Natural killer cell treated with Interleukin-12 subunit alpha and Interleukin-12 subunit beta and Interleukin-15 and Interleukin-18, amount 100 ng/mL, for 72 hours (primary cell): ENCODE measurements around the gene CDH12. TPM values are rescaled to one million over a fixed set of nuclear protein-coding genes. Genes with fewer than 3 reads are reported as not detected.

ENCODE experiments used
- ATAC-seq, 2 donors: fragments of 150-1000 bp; cut with Tn5 transposase in 1 of 2; sonication (Bioruptor Pico), chemical (Tn5 transposase) in 1 of 2; 2 replicates each; pipeline ENCODE4 v1.10.0; 2021
- DNase-seq: peaks from one replicate; pipeline ENCODE4 v3.0.0; 2022; ENCODE audit warnings: low spot score
- H3K27ac Mint-ChIP-seq, 2 donors: 1 replicate in 1 of 2; 2 replicates in 1 of 2; pipeline ENCODE4 v1.8.0; 2022; ENCODE audit warnings: mixed read lengths in 2 of 2, mild to moderate bottlenecking in 1 of 2, moderate library complexity in 1 of 2
- H3K27me3 Mint-ChIP-seq, 2 donors: 1 replicate in 1 of 2; 2 replicates in 1 of 2; pipeline ENCODE4 v1.8.0; 2022; ENCODE audit warnings: mixed read lengths in 2 of 2
- H3K36me3 Mint-ChIP-seq: one replicate; pipeline ENCODE4 v1.8.0; 2022; ENCODE audit warnings: mixed read lengths
- H3K4me1 Mint-ChIP-seq, 2 donors: 1 replicate in 1 of 2; 2 replicates in 1 of 2; pipeline ENCODE4 v1.8.0; 2022; ENCODE audit warnings: low read depth in 2 of 2, mixed read lengths in 2 of 2, mild to moderate bottlenecking in 1 of 2
- H3K4me3 Mint-ChIP-seq: one replicate; pipeline ENCODE4 v1.8.0; 2022; ENCODE audit warnings: mixed read lengths
- H3K9me3 Mint-ChIP-seq: 2 replicates; pipeline ENCODE4 v1.8.0; 2022; ENCODE audit warnings: mixed read lengths
- total RNA-seq, 2 donors: library from RNA; stranded (reverse); gene quantifications; one replicate each; pipeline ENCODE4 v1.2.3, GENCODE V29; 2022

CDH12 gene
- total RNA-seq, 2 donors from 2014 or later, result not detected

DNA sequence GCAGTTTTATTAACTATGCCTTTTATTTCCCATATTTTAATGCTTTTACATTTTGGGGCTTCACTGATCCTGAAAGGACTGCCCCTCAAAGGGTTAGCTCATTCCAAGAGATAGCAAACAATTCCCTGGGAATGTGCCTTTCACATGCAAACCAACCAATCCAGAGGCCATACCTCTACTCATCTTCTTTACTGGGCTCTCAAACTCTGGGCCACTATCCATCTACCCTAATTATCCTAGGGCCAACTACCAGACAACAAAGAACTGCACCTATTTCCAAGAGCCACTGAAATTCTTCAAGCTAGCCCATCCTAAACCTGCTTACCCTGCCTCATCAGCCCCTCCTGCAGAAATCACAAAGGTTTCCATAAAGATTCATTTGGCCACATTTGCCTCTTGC, 364.7 kb downstream of the CDH12 start:
- H3K36me3 Mint-ChIP-seq, result peaks cover 16% of the 10 kb centered on the region
- H3K9me3 Mint-ChIP-seq, result peaks cover 33% of the 10 kb centered on the region
- no peak for ATAC-seq
- H3K27ac Mint-ChIP-seq, result no peak overlapping the region
- no peaks in the 10 kb centered on the region for H3K4me1 Mint-ChIP-seq
- no peaks in the 10 kb centered on the region for H3K27me3 Mint-ChIP-seq
- no peak for DNase-seq
- no peak overlapping the region for H3K4me3 Mint-ChIP-seq

DNA sequence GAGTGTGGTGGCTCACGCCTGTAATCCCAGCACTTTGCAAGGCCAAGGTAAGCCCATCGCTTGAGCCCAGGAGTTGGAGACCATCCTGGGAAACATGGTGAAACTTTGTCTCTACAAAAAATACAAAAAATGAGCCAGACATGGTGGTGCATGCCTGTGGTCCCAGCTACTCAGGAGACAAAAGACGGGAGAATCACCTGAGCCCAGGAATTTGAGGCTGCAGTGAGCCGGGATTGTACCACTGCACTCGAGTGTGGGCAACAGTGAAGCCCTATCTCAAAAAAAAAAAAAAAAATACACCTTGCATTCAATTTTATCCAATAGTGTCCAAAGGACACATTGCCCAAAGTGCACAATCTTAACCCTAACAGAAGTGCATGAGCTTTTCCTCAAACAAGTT, 372.8 kb downstream of the CDH12 start:
- no peak for ATAC-seq
- H3K9me3 Mint-ChIP-seq, result peaks cover 14% of the 10 kb centered on the region
- H3K4me3 Mint-ChIP-seq, result no peak overlapping the region
- H3K36me3 Mint-ChIP-seq, result no peaks in the 10 kb centered on the region
- no peak overlapping the region for H3K27ac Mint-ChIP-seq
- no peak for DNase-seq
- no peaks in the 10 kb centered on the region for H3K27me3 Mint-ChIP-seq
- H3K4me1 Mint-ChIP-seq, result no peaks in the 10 kb centered on the region

DNA sequence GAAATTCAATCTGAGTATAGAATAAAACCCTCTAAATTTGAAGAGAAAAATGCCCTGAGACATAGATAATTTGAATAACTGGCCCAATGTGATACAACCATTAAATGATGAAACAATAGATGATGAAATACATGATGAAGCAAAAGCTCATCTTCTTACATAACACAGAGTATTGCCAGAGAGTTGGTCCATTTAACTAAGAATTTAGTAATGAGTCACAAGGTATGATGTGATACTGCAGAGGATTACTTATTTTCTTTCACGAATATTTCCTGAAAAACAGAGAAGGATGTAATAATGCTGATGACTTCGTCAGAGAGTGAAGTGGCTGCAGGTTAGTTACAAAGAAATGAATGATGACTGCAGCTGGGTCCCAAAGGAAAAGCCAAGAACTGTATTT, 379.3 kb downstream of the CDH12 start:
- DNase-seq, result no peak
- no peak overlapping the region for H3K27ac Mint-ChIP-seq
- peaks cover 28% of the 10 kb centered on the region for H3K9me3 Mint-ChIP-seq
- H3K36me3 Mint-ChIP-seq, result no peaks in the 10 kb centered on the region
- no peaks in the 10 kb centered on the region for H3K27me3 Mint-ChIP-seq
- H3K4me1 Mint-ChIP-seq, result no peaks in the 10 kb centered on the region
- ATAC-seq, result no peak
- H3K4me3 Mint-ChIP-seq, result no peak overlapping the region

DNA sequence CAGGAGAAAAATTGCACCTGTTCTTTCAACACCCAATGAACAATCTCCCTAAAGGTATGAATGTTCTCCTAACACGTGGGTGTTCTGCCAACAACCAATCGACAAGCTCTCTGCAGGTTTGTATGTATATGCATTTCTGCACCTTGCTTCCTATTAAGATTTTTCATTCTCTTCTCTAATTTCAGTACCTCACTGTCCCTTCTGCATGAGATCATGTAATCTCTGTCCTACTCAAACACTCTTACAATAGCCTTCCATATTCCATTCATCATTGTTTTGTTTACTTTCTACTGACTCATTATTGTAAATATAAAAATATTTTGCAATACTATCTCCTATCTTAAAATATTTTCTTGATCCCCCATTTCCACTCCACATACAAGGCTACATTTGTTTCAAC, 382.0 kb downstream of the CDH12 start:
- Mint-ChIP-seq H3K4me3 (no peak overlapping the region), H3K9me3 (peaks cover 32% of the 10 kb centered on the region), H3K4me1 (no peaks in the 10 kb centered on the region), H3K27ac (no peak overlapping the region), H3K36me3 (peaks cover 2% of the 10 kb centered on the region), H3K27me3 (no peaks in the 10 kb centered on the region)
- DNase-seq, result no peak
- no peak for ATAC-seq

DNA sequence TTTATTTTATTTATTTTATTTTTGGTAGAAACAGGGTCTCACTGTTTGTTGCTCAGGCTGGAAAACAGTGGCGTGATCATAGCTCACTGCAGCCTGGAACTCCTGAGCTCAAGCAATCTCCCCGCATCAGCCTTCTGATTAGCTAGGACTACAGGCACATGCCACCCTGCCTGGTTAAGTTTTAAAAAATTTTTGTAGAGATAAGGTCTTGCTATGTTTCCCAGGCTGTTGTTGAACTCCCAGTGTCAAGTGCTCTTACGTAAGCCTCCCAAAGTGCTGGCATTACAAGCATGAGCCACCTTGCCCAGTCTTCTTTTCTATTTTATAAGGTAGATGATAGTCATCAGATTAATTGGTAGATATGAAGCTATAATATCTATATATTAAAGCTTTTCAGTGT, 382.7 kb downstream of the CDH12 start:
- Mint-ChIP-seq H3K4me1 (no peaks in the 10 kb centered on the region), H3K27me3 (no peaks in the 10 kb centered on the region), H3K36me3 (peaks cover 7% of the 10 kb centered on the region), H3K4me3 (no peak overlapping the region), H3K27ac (no peak overlapping the region), H3K9me3 (peaks cover 36% of the 10 kb centered on the region)
- ATAC-seq (no peak), DNase-seq (no peak)

DNA sequence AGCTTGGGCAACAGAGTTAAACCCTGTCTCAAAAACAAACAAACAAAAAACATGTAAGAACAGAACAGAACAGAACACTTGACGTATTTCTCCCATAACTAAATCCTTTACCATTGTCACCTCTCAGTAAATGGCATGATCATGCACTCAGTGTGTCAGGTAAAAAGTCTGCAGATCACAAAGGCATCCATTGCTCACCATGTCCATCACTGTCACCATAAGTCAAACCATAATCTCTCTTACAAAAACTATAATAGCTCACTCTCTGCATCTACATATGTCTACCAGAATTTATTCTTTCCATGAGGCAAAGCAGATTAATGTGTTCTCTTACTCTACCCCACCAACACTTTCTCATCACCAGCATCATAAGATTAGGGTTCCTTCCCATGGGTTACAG, 387.5 kb downstream of the CDH12 start:
- no peak for DNase-seq
- Mint-ChIP-seq H3K4me3 (no peak overlapping the region), H3K9me3 (peaks cover 18% of the 10 kb centered on the region), H3K4me1 (no peaks in the 10 kb centered on the region), H3K27me3 (no peaks in the 10 kb centered on the region), H3K36me3 (peaks cover 13% of the 10 kb centered on the region), H3K27ac (no peak overlapping the region)
- ATAC-seq, result no peak

DNA sequence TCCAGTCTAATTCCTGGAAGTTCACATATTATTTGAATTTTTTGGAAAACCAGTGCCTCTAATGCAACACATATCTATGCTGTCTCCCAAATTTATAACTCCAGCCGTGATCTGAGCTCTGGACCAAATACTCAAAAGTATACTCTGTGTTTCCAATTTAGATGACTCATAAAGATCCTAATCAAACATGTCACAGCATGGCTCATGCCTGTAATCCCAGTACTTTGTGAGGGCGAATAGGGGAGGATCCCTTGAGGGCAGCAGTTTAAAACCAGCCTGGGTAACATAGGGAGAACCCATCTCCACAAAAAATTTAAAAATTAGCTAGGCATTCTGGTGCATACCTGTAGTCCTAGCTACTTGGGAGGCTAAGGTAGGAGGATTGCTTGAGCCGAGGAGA, 388.0 kb downstream of the CDH12 start:
- peaks cover 13% of the 10 kb centered on the region for H3K36me3 Mint-ChIP-seq
- DNase-seq (no peak), ATAC-seq (no peak)
- H3K9me3 Mint-ChIP-seq, result peaks cover 18% of the 10 kb centered on the region
- no peaks in the 10 kb centered on the region for H3K4me1 Mint-ChIP-seq
- H3K4me3 Mint-ChIP-seq, result no peak overlapping the region
- H3K27me3 Mint-ChIP-seq, result no peaks in the 10 kb centered on the region
- H3K27ac Mint-ChIP-seq, result no peak overlapping the region

DNA sequence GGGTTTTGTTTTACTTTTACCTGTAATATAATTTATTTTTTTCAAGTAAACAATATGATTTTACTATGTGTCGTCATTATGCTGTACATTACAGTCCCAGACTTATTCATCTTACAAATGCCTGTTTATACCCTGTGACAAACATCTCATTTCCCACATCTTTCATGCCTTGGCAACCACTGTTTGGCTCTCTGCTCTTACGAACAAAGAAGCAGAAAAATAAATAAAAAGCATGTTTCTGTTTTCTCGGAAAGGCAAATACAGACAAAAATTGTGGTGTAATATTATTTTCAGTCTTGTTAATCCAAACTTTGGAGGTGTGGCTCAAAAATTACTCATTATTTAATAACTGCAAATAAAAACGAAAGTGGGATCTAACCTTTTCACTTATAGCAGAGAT, 393.0 kb downstream of the CDH12 start:
- Mint-ChIP-seq H3K36me3 (peaks cover 11% of the 10 kb centered on the region), H3K9me3 (peaks cover 15% of the 10 kb centered on the region), H3K27ac (no peak overlapping the region)

DNA sequence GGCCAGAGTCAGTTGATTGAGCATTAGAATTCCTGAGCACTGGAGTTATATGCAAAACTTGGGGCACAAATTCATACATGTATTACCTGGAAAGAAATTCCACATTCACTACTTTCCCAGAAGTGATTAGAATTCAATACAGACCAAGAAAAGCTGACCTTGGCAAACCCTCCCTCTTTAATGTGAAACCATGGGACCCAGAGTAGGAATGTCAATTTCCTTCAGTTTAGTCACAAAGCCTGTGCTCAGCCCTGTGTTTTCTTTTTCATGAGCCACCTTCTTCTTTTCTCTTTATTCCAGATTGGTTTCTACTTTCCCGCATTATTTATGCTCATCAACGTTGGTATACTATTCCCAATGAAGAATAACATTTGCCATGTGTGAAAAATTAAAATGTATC, 420.2 kb downstream of the CDH12 start:
- no peaks in the 10 kb centered on the region for H3K27me3 Mint-ChIP-seq
- H3K4me1 Mint-ChIP-seq, result no peaks in the 10 kb centered on the region
- H3K4me3 Mint-ChIP-seq, result no peak overlapping the region
- H3K36me3 Mint-ChIP-seq, result peaks cover 6% of the 10 kb centered on the region
- no peak overlapping the region for H3K27ac Mint-ChIP-seq
- DNase-seq, result no peak
- ATAC-seq, result no peak
- H3K9me3 Mint-ChIP-seq, result peaks cover 19% of the 10 kb centered on the region

More for the DNA sequence above, 393.0 kb downstream of the CDH12 start:
- no peak for ATAC-seq
- Mint-ChIP-seq H3K4me3 (no peak overlapping the region), H3K27me3 (no peaks in the 10 kb centered on the region), H3K4me1 (no peaks in the 10 kb centered on the region)
- no peak for DNase-seq

DNA sequence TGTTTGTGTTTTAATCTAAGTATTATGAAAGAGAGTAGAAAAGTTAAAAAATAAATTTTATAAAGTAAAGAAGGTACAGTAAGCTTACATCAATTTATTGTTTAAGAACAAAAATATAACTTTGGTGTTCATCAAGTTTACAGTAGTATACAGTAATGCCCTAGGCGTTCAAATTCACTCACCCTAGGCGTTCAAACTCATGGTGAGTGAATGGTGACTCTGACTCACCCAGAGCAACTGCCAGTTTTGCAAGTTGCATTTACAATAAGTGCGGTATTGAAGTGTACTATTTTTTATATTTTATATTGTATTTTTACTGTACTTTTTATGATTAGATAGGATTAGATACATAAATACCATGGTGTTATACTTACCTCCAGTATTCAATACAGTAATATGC, 421.3 kb downstream of the CDH12 start:
- H3K36me3 Mint-ChIP-seq, result peaks cover 6% of the 10 kb centered on the region
- H3K27me3 Mint-ChIP-seq, result no peaks in the 10 kb centered on the region
- H3K9me3 Mint-ChIP-seq, result peaks cover 19% of the 10 kb centered on the region
- H3K4me3 Mint-ChIP-seq, result no peak overlapping the region
- no peaks in the 10 kb centered on the region for H3K4me1 Mint-ChIP-seq
- H3K27ac Mint-ChIP-seq, result no peak overlapping the region
- ATAC-seq, result no peak
- DNase-seq, result no peak

DNA sequence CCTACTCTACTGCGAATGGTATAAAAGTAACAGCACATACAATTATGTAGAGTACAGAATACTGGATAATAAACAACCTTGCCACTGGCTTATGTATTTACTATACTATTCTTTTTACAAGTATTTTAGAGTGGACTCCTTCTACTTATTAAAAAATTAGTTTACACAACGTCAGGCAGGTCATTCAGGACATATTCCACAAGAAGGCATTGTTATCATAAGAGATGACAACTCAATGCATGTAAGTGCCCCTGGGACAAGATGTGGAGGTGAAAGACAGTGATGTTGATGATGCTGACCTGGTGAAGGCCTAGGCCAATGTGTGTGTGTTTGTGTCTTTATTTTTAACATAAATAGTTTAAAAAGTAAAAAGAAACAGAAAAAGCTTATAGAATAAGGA, 421.7 kb downstream of the CDH12 start:
- H3K36me3 Mint-ChIP-seq, result peaks cover 6% of the 10 kb centered on the region
- peaks cover 19% of the 10 kb centered on the region for H3K9me3 Mint-ChIP-seq
- ATAC-seq, result no peak
- no peaks in the 10 kb centered on the region for H3K4me1 Mint-ChIP-seq
- no peak for DNase-seq
- H3K27ac Mint-ChIP-seq, result no peak overlapping the region
- H3K27me3 Mint-ChIP-seq, result no peaks in the 10 kb centered on the region
- H3K4me3 Mint-ChIP-seq, result no peak overlapping the region

DNA sequence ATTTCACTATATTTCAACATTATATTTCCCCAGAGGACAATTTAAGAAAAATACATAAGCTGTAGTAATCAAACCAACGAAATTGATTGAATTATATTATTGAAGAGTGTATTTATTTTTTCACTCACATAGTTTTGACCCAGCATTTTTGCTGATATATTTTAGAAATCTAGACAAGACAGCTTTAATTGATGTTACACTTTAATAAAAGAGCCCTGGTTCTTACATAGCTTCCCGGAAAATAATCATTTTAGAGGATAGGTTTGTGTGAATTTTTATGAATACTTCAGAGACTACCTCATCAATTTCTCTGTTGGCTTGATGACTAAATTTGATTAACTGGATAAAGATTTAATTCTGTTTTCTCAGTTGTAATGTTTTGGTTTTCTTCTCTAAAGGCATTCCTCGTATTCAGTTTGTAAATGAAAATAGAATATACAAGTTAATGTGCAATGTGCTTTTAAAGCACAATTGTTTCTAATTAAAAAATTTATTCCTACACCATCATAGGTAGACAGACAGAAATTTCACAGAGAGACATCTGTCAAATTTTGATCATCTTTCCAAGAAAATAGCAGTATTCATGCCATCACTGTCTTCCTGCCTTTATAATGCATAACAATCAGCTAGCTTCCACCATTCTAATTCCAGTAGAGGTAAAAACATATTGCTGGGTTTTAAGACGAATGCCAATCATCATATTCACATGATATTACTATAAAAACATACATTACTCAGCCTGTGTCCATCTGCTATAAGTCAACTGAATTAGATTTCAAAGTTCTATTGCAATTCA, 441.4 kb downstream of the CDH12 start:
- H3K36me3 Mint-ChIP-seq, result no peaks in the 10 kb centered on the region
- ATAC-seq (no peak), DNase-seq (no peak)
- no peak overlapping the region for H3K4me3 Mint-ChIP-seq
- H3K4me1 Mint-ChIP-seq, result no peaks in the 10 kb centered on the region
- peaks cover 27% of the 10 kb centered on the region for H3K9me3 Mint-ChIP-seq
- no peak overlapping the region for H3K27ac Mint-ChIP-seq
- no peaks in the 10 kb centered on the region for H3K27me3 Mint-ChIP-seq

DNA sequence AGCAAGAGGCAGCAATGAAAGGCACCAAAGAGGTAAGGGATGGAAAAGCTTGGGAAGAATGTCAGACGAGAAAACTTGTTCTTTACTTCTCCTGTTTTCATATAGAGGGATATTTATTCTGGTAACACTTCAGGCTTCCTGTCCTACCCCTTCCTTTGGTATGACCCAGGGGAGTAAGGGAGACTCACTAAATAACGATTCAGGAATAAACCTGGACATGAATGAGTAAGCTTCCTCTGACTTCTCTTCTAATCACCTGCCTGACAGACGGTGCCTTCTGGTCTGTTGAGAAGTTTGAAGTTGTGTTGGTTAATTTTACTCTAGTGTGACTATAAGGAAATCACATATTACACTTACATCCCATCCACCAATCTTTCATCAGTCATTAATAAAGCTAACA, 461.2 kb downstream of the CDH12 start:
- Mint-ChIP-seq H3K27ac (no peak overlapping the region), H3K36me3 (no peaks in the 10 kb centered on the region), H3K4me3 (no peak overlapping the region), H3K9me3 (peaks cover 27% of the 10 kb centered on the region), H3K4me1 (no peaks in the 10 kb centered on the region), H3K27me3 (no peaks in the 10 kb centered on the region)
- ATAC-seq, result no peak
- no peak for DNase-seq

DNA sequence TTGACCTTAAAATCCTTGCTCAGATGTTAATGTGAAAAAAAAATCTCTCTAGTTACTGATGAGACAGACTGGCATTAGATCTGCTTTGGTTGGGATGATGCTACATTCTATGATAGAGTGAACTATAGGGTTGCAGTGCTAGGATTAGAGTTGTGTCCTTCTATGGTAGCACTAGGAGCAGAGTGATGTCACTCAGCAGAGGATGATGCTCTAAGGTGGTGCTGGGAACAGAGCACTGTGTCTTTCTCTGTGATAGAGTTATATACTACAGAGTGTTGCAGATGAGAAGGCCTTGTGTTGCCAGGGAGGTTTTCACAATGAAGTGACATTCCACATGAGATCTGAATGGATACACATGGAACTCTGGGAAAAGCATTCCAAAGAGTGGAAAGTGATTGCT, 462.3 kb downstream of the CDH12 start:
- ATAC-seq (no peak), DNase-seq (no peak)
- Mint-ChIP-seq H3K27ac (no peak overlapping the region), H3K36me3 (no peaks in the 10 kb centered on the region), H3K4me3 (no peak overlapping the region), H3K27me3 (no peaks in the 10 kb centered on the region), H3K4me1 (no peaks in the 10 kb centered on the region), H3K9me3 (peaks cover 27% of the 10 kb centered on the region)
